Prostate gland (tissue), 2 donors: Measurements from ENCODE around the gene OLFM1.

ENCODE experiments used
- CTCF ChIP-seq, 4 experiments: fragments of 200-600 bp in 2 of 4; fragments of 450-650 bp in 2 of 4; sonication (generic) in 2 of 4; IDR thresholded peaks; 1 replicate in 3 of 4; 2 replicates in 1 of 4; pipeline ENCODE4 v1.5.1; 2016 to 2019; ENCODE audit warnings: antibody characterized with exemption in 4 of 4, mild to moderate bottlenecking in 2 of 4, moderate library complexity in 2 of 4
- POLR2A ChIP-seq: fragments of 450-650 bp; IDR thresholded peaks from one replicate; pipeline ENCODE4 v1.6.1; 2016; ENCODE audit warnings: antibody characterized with exemption, mild to moderate bottlenecking

DNA sequence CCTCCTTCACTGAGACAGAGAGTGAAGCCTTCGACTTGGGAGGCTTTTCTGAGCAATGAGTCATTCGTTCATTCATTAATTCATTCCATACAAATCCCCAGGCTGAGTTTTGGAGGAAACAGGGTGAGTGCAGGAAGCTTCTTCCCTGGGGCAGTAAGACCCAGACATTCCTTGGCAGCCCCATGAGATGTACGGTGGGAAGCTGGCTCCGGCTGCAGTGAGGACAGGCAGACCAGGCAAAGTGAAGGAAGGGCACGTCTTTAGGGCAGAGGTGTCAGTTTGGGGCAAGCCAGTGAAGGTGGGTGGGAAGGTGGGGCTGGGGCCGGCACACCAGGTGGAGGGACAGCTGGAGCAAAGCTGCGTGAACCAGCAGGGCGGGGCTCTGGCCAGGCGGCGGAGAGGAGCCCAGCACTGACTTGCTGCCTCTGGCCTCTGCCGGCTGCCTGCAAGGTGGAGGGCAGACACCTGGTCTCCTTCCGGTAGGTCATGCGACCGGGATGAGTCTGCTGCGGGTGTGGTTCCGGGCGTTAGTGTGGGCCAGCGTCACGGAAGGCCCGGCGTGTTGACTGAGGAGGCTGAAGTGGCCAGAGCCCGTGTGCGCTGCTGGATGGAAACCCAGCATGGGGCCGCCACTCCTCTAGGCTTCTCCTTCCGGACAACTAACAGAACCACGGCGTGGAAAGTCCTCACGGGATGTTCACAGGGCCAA, 16.6 kb downstream of the OLFM1 start:
- TF ChIP-seq POLR2A (no peak), CTCF (IDR thresholded peaks at IDR 0.05) (no peak)
